WI38 (cell line): Measurements from ENCODE around the gene UBTF.

ENCODE experiments used
- H3K4me3 ChIP-seq: 2 replicates; pipeline ENCODE4 v1.5.1; 2011; ENCODE audit warnings: low read depth, mild to moderate bottlenecking, control low read depth, low read length
- TF ChIP-seq, protein P1 (sequence below): IDR thresholded peaks from 2 replicates; pipeline ENCODE4 v1.5.1; 2012; ENCODE audit warnings: low read depth, mild to moderate bottlenecking, control low read depth, low read length

The UBTF gene

DNA sequence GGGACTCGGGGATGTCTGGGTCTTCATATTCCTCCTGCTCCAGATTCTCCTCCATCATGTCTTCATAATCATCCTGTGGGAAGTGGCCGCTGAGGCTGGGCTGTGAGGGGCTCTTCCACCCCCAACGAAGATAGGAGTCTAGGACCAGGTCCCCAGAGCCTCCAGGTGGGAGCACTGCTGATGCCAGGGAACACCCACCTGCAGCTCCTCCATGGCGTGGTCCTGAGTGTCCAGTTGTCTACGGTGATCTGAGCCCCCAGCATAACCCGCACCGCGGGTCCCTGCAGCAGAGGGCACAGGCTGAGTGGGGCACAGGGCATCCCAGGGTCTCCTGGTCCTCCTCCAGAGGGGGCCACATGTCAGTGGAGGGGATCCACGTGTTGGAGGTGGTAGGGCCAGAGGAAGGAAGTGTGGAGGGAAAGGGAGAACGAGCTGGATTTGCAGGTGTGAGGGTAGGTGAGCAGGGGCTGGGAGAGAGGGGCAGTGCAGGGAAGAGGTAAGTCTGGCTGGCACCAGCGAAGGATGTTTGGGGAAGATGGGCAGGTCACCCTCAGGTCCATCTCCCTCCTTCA lies 43.3 kb upstream of the UBTF start:
- no peak overlapping the region for H3K4me3 ChIP-seq
- TF ChIP-seq, protein P1, sequence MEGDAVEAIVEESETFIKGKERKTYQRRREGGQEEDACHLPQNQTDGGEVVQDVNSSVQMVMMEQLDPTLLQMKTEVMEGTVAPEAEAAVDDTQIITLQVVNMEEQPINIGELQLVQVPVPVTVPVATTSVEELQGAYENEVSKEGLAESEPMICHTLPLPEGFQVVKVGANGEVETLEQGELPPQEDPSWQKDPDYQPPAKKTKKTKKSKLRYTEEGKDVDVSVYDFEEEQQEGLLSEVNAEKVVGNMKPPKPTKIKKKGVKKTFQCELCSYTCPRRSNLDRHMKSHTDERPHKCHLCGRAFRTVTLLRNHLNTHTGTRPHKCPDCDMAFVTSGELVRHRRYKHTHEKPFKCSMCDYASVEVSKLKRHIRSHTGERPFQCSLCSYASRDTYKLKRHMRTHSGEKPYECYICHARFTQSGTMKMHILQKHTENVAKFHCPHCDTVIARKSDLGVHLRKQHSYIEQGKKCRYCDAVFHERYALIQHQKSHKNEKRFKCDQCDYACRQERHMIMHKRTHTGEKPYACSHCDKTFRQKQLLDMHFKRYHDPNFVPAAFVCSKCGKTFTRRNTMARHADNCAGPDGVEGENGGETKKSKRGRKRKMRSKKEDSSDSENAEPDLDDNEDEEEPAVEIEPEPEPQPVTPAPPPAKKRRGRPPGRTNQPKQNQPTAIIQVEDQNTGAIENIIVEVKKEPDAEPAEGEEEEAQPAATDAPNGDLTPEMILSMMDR, result no peak

DNA sequence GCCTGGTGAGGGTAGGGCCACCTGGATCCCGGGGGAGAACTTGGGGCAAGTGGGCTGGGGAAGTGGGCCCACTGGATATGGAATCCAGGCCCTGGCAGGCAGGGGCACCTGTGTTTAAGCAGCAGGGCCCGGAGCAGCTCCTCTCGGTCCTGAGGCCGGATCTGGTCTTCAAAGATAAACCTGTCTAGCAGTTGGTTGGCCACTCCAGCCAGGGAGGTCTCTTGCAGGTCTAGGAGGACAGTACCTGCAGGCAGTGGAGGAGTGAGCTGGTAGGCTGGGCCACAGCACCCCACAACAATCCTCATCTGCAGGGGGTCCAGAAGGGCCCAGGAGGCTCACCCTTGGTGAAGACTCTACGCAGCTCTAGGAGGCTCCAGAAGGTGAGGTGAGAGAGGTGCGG lies 40.8 kb upstream of the UBTF start:
- TF ChIP-seq, protein P1, result no peak
- no peak overlapping the region for H3K4me3 ChIP-seq

DNA sequence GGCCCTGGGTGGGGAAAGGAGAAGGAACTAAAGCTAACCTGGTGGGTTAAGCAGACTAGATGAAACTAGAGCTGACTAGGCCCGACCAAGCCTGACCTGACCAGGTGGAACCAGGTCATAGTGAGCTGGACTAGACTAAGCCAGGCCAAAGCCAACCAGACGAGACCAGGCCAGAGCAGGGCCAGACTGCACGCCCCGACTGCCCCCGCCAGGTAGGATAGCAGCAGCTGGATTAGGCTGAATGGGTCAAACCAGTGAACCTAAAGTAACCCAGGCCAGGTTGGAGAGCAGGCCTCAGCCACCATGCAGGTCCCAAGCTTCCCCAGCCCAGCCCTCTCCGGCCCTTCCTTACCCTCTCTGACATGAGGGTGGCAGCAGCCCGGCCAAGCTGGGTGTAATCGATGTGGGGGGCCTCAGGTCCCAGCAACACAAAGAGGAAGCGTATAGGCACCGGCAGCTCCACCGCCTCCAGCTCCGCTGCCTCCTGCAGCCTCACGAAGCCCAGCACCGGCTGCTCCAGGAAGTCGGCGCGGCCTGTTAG lies 39.4 kb upstream of the UBTF start:
- TF ChIP-seq, protein P1, result no peak
- no peak overlapping the region for H3K4me3 ChIP-seq

DNA sequence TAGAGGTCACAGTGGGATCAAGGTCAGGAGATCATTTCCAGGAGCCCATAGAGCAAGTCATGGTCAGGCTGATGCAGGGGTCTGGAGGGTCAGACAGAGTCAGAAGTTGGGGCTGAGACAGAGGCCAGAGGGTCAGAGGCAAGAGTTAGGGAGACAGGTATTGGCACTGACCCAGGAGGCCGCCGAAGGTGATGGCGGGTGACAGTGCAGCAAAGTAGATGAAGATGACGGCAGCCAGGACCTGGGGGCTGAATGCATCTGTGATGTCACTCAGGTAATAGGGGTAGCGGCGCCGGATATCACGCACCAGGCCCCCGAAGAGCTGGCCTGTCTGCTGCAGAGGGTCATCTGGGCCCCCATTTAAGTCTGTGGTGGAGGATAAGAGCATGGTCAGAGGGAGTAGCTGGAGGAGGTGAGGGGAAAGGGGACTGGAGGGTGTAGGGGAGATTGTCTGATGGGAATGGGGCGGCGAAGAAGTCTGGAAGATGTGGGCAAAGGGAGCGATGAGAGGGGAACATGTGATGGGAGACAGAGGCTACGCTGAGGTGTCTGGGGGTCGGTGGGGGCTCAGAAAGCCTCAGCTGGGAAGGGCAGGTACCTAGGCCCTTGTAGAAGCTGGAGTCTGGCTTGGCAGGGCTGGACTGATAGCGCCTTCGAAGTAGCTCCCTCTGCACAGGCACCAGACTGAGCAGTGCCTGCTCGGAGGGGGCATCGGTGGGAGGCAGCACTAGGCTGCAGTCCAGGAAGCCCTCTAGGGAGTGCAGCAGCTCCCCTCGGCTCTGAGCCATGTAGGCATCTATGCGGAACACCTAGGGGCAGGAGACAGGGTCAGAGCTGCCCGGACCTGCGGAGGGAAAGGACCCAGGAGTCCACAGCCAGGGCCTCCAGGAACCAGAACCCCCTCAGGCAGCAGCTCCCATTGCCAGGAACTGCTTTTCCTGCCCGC lies 38.6 kb upstream of the UBTF start:
- H3K4me3 ChIP-seq, result no peak overlapping the region
- TF ChIP-seq, protein P1, result no peak

DNA sequence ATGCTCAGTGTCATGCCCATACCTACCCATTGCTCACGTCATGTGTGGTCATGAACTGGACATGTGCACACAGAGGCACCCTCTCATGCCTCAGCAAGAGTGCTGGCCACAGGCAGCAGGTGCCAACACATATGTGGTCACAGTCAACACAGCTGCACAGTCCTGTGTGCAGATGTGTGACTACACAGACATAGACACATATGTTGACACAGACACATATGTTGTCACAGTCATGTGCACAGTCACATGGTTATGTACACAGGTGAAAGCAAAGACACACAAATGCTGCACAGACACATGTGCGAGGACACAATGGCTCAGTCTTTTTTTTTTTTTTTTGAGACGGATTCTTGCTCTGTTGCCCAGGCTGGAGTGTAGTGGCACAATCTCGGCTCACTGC lies 37.2 kb upstream of the UBTF start:
- TF ChIP-seq, protein P1, result no peak
- H3K4me3 ChIP-seq, result no peak overlapping the region

DNA sequence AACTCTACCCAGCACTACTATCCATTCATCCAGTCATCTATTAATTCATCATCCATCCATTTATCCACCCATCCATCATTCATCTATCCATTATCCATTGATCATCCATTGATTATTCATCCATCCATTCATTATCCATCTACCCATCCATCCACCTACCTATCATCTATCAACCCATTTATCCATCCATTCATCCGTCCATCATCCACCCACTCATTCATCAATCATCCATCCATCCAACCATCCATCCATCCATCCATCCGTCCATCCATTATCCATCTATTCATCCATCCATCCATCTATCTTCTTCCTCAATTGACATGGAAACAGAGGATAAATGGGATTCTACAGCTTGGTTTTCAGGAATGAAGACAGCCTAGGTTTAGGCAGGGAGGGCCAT lies 36.4 kb upstream of the UBTF start:
- TF ChIP-seq, protein P1, result no peak
- H3K4me3 ChIP-seq, result no peak overlapping the region
